CD1c-positive myeloid dendritic cell (primary cell): Measurements from ENCODE around the gene LRP2BP.
"Not testable (repeated sequence)": the region's sequence is repeated elsewhere in the genome, so short reads cannot be mapped to it uniquely, and the experiment has no call there.

ENCODE experiments used
- DNase-seq: peaks from one replicate; pipeline ENCODE4 v3.0.0-alpha.2; 2016; ENCODE audit errors: extremely low spot score

LRP2BP gene

DNA sequence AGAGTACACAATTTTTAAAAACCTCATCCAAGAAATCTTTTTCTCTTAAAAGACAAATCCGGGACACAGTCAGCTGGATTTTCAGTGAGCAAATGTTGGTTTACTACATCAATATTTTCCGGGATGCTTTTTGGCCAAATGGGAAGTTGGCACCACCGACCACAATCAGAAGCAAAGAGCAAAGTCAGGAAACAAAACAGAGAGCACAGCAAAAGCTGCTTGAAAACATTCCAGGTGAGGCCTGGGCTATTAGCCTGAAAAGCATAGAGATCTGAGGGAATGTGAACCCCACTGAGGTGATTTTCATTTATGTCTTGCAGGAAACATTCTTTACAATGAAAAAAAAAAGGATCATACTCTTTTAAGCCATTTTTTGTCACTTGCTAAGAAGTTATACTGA lies 33.9 kb downstream of the LRP2BP start:
- DNase-seq = no peak

DNA sequence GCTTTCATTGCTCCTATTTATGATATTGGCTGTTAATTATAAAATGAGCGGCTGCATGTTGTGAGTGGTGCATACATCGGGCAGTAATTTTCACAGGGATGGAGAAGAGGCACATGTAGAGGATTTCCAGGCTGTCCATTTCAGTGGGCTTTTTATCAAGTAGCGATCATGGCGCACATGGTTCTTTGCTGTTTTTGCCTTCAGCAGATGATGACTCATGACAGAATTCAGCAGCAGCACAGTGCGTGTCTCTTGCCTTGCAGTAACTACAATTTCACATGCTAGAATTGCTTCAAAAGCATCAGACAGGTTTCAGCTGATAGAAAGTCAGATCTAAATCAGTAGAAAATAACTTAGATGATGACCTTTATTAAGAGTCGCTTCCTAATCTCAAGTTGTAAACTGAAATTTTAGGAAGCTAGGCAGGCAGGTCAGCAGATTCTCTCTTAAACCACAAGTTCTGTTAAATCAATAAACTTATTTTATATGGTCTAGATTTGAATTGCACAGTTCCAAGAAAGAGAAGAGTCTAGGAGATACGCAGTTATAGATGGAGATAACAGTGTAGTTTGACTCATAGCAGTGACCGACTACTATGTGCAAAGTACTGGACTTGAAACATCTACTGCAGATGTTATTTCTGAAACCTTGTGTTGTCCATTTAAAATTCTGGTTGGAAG lies 35.8 kb downstream of the LRP2BP start:
- DNase-seq = no peak

GRCh38 chr4:185358959-185359358 lies 36.8 kb downstream of the LRP2BP start:
- DNase-seq = no peak

DNA sequence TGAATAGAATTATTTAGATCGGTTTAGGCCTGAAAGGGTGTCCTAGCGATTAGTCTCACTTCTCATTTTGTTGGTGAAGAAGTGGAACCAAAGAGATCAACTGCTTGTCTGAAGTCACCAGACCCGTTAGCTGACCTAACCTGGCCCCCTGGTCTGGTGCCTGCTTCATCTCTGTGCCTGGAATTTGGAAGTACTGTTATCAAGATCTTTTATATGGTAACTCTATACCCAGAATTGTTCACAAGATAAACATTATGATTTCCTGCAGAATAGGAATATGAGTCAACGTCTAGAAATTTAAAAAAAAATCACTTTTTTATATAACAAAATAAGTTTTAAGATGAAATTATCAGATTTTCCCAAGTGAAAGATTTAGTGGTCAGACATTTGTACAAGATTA lies 37.2 kb downstream of the LRP2BP start:
- no peak for DNase-seq

GRCh38 chr4:185357733-185358440 lies 37.8 kb downstream of the LRP2BP start:
- DNase-seq = no peak

DNA sequence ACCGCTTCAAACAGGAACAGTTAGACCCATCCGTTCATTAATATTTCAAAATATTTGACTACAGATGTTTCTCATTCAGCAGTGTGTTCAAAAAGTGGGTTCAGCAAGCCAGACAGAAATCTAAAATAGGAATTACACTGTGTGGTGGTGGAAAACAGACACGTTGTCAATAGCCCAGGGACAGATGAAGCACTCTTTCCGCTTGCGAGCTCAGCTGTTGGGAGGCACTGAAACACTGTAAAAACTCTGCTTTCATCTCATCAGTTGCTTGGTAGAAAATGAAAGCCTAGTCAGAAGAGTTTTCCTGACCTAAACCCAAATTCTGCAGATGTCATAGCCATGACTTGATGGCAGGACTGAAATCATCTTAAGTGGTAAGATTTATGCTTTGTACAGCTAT lies 38.5 kb downstream of the LRP2BP start:
- DNase-seq = no peak

DNA sequence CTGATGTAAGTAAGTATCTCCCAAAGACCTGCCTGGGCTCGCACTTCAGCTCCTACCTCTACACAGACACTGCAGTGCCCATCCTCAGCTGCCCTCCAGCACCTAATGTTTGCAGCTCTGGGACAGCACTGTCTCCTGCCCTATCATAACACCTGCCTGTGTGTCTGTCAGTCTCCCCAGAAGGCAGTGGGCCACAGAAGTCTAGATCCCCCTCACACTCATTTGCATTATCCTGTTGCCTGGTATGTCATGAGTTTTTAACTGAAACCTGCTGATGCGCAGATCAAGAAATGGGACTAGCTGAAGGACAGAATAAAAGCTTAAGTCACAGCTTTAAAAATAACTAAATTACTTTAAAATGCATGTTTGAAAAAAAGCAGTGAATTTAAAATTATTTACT lies 43.0 kb downstream of the LRP2BP start:
- no peak for DNase-seq

DNA sequence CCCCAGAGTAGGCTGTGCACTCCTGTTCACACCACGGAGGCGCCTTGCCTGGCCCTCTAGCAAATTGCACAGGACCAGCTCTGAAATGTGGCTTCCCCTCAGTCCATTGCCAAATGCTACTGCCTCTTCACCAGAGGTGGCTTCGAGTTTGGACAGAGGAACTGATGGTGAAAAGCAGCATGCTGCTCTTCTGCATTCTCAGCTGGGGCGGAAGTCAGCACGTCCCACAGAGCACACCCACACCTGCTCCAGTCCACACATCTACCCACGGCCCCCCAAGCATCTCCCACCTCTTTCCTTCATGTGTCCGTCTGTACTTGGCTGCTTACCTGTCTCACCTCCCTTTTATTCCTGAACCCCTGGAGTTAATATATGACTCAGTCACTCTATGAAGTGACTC lies 43.5 kb downstream of the LRP2BP start:
- DNase-seq = no peak

GRCh38 chr4:185351691-185352090 lies 44.0 kb downstream of the LRP2BP start:
- no peak for DNase-seq

GRCh38 chr4:185346975-185347601 lies 48.6 kb downstream of the LRP2BP start:
- DNase-seq = no peak

- DNase-seq = no peak
These were observed 50.8 kb downstream of the LRP2BP start for GRCh38 chr4:185344743-185345538.

DNA sequence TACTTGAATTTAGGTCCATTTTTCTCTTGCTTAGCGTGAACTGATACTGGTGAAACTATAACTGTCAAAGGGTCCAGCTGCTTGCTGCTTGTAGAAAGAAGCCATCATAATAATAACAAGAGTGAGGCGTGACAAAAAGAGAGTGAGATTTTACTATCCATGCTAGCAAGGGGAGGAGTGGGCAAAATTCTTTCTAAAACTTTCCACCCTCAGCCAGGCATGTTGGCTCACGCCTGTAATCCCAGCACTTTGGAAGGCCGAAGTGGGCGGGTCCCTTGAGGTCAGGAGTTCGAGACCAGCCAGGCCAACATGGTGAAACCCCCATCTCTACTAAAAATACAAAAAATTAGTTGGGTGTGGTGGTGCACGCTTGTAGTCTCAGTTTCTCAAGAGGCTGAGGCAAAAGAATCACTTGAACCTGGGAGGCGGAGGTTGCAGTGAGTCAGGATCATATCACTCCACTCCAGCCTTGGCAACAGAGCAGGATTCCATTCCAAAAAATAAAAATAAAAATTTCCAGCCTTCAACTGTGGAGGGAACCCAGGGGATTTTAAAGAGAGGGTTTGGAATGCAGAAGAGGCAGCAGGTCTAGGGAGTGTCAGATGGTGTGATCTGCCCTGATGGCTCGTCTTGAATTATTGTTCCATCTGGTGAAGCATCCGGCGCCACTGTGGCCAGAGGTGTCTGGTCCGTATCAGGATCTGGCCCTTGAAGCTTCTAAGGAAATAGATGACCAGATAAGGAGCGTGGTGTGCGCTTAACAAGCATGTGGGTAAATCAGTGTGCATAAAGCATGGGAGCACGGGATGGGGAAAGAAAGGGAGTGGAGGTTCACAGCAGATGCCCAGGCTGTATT lies 51.8 kb downstream of the LRP2BP start:
- DNase-seq = no peak

- DNase-seq = no peak
These were observed 53.9 kb downstream of the LRP2BP start for GRCh38 chr4:185341841-185342240.

GRCh38 chr4:185341377-185341776 lies 54.3 kb downstream of the LRP2BP start:
- DNase-seq = no peak

DNA sequence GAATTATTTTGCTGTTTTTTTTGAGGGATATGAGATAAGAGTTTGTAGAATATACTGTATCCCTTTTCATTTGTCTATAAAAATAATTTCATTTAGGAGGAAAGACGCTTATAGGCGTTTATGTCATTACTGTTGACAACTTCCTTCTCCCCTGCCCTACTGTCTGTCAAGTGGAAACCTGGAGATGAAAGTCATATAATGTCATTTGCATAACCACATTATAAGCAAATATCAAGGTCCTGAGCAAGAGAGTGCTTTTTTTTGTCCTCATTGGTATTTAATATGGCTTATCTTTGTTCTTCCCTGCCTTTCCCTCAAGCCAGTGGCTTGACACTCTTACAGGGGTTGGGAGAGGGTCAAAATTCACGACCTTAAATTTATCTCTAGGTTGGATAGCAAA lies 55.8 kb downstream of the LRP2BP start:
- no peak for DNase-seq

DNA sequence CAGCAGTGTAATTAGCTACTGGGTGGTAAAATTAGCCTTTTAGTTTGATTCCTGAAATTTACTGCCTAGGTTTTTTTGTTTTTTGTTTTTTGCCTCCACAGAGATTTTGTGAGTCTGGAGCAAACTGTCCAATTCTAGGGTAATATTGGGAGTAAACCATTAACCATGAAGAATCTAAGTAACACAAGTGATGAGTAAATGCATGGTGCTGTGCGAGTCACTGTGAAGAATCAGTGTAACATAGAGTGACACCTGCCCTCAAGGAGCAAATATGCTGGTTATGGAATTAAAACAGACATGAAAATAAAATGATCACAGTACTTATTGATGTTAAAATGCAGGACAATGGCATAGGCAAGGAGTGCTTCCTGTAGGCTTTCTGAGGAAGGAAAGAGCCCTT lies 60.1 kb downstream of the LRP2BP start:
- no peak for DNase-seq

DNA sequence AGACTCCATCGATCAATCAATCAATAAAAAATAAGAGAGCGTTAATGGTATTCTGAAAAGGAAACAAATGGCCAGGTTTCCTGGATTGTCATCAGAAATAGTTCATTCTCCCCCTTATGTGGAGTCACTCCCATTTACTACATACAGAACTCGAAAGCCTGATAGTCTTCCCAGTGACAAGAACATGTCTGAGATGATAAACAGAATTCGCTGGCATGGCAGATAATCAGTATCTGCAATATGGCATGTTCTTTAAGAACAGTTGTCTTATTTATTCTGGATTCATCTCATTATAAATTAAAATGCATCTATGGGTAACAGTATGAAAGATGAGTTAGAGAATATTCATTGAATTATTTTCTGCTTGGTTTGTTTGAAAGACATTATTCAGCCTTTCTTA lies 61.4 kb downstream of the LRP2BP start:
- DNase-seq = no peak

GRCh38 chr4:185332575-185333464 lies 62.9 kb downstream of the LRP2BP start:
- no peak for DNase-seq

DNA sequence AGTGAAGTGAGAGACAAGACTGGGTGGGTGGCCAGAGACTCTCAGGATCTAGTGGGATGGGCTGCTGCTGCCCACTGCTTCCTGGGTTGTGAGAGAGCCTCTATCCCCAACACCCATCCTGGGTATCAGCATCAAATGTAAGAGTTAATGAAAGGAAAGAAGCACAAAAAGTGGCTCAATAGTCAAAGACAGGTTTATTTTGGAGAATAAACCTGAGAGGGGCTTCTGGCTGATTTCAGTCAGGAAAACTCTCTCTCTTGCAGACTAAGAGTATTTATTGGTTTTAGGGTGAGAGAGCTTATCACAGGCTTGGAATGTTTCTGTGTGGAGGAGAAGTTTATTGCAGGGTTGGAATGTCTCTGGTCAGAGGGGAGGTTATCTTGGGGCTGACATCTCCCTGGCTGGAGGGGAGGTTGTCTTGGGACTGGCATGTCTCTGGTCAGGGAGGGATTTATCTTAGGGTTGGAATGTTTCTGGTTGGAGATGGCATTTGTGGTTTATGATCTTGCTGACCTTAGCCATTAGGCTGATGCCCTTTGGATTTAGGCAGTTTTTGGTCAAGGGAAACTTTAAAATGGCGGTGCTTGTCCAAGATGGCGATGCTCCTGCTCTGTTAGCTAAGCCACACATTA lies 65.7 kb downstream of the LRP2BP start:
- DNase-seq = not testable (repeated sequence)

- DNase-seq = no peak
These were observed 67.1 kb downstream of the LRP2BP start for GRCh38 chr4:185328586-185328985.
